DND-41 (cell line): ENCODE measurements around the gene MACROD2.

Experiments
- CTCF ChIP-seq: IDR thresholded peaks from 2 replicates; pipeline ENCODE4 v1.5.1; 2012; ENCODE audit warnings: borderline replicate concordance, low read length, moderate library complexity, mild to moderate bottlenecking; ENCODE audit not compliant: poor library complexity, severe bottlenecking; ENCODE audit errors: extremely low read depth
- EZH2 ChIP-seq: IDR thresholded peaks from 3 replicates; pipeline ENCODE4 v1.6.1; 2012; ENCODE audit warnings: borderline replicate concordance, low read depth, mild to moderate bottlenecking, moderate library complexity, low read length, inconsistent platforms; ENCODE audit not compliant: severe bottlenecking

- TF ChIP-seq CTCF: no peak
- no peak for TF ChIP-seq EZH2
These were observed 572.9 kb downstream of the MACROD2 start for GRCh38 chr20:14568225-14568624.
